ENCODE results near the gene SEPTIN7. TPM values are rescaled to one million over a fixed set of nuclear protein-coding genes. Genes with fewer than 3 reads are reported as not detected.

Gene SEPTIN7
- total RNA-seq, 1 experiment from 2014 or later: 121 TPM

GRCh38 chr7:35805876-35806275 lies 5.0 kb downstream of the SEPTIN7 start:
- CTCF ChIA-PET: no interaction called here
- Histone ChIP-seq H3K9me3 (ENCODE audit: low read length) (no peaks in the 10 kb centered on the region), H3K9me2 (replicated peaks; ENCODE audit: low read length) (no peaks in the 10 kb centered on the region), H2AFZ (ENCODE audit: low read length) (no peak overlapping the region), H3K36me3 (ENCODE audit: low read depth, low read length) (no peaks in the 10 kb centered on the region), H3K4me2 (ENCODE audit: low read length) (no peak overlapping the region), H3K27me3 (ENCODE audit: low read length) (no peaks in the 10 kb centered on the region), H4K20me1 (ENCODE audit: low read length) (peaks cover 44% of the 10 kb centered on the region), H3K4me1 (ENCODE audit: insufficient read depth, low read length) (peaks cover 23% of the 10 kb centered on the region), H3K4me3 (ENCODE audit: low read length) (no peak overlapping the region), H3K79me2 (ENCODE audit: low read length) (peaks cover 96% of the 10 kb centered on the region), H3F3A (ENCODE audit: low read length, unreplicated experiment) (no peaks in the 10 kb centered on the region), H3K9ac (ENCODE audit: low read length) (no peak overlapping the region), H3K27ac (ENCODE audit: low read length) (no peak overlapping the region)
- POLR2A ChIA-PET (ENCODE audit: unreplicated experiment): no interaction called here
- no peak for DNase-seq
- no peak for ATAC-seq
- TF ChIP-seq EZH2 (IDR thresholded peaks at IDR 0.05; ENCODE audit: low read length, unreplicated experiment): no peak
- no peak for TF ChIP-seq CTCF (conservative IDR thresholded peaks at IDR 0.05; ENCODE audit: low read depth, low read length)
- TF ChIP-seq EZH2phosphoT487 (IDR thresholded peaks at IDR 0.05; ENCODE audit: borderline replicate concordance, low read length): no peak
- BruUV-seq (replicated peaks): no TSS peak
- intact Hi-C loops (cut with micrococcal nuclease): no loop called here

GRCh38 chr7:35816514-35816913 lies 15.7 kb downstream of the SEPTIN7 start:
- TF ChIP-seq EZH2phosphoT487 (IDR thresholded peaks at IDR 0.05; ENCODE audit: borderline replicate concordance, low read length): no peak
- no peak for TF ChIP-seq CTCF (conservative IDR thresholded peaks at IDR 0.05; ENCODE audit: low read depth, low read length)
- TF ChIP-seq EZH2 (IDR thresholded peaks at IDR 0.05; ENCODE audit: low read length, unreplicated experiment): no peak
- H3K4me1 ChIP-seq (ENCODE audit: insufficient read depth, low read length): no peaks in the 10 kb centered on the region
- no peaks in the 10 kb centered on the region for H3K27me3 ChIP-seq (ENCODE audit: low read length)
- no peak overlapping the region for H3K27ac ChIP-seq (ENCODE audit: low read length)
- intact Hi-C loops (cut with micrococcal nuclease): no loop called here
- H3K9ac ChIP-seq (ENCODE audit: low read length): no peak overlapping the region
- H4K20me1 ChIP-seq (ENCODE audit: low read length): peaks cover 12% of the 10 kb centered on the region
- no TSS peak for BruUV-seq (replicated peaks)
- H3K4me2 ChIP-seq (ENCODE audit: low read length): no peak overlapping the region
- no peak overlapping the region for H2AFZ ChIP-seq (ENCODE audit: low read length)
- no peak for DNase-seq
- no peaks in the 10 kb centered on the region for H3K9me2 ChIP-seq (replicated peaks; ENCODE audit: low read length)
- peaks cover 6% of the 10 kb centered on the region; the same call in 1 of the 2 replicates for H3K36me3 ChIP-seq (ENCODE audit: low read depth, low read length)
- no peak for ATAC-seq
- ChIA-PET CTCF (no interaction called here), POLR2A (ENCODE audit: unreplicated experiment) (no interaction called here)
- 0 out of 2 replicates have a peak, but pooled peaks cover 7% of the 10 kb centered on the region for H3K9me3 ChIP-seq (ENCODE audit: low read length)
- no peaks in the 10 kb centered on the region for H3F3A ChIP-seq (ENCODE audit: low read length, unreplicated experiment)
- no peak overlapping the region for H3K4me3 ChIP-seq (ENCODE audit: low read length)
- H3K79me2 ChIP-seq (ENCODE audit: low read length): peaks cover 100% of the 10 kb centered on the region

- ChIA-PET CTCF (no interaction called here), POLR2A (ENCODE audit: unreplicated experiment) (no interaction called here)
- H3K27ac ChIP-seq (ENCODE audit: low read length): no peak overlapping the region
- no peak overlapping the region for H3K9ac ChIP-seq (ENCODE audit: low read length)
- H3K79me2 ChIP-seq (ENCODE audit: low read length): peaks cover 100% of the 10 kb centered on the region
- no peak overlapping the region for H3K4me2 ChIP-seq (ENCODE audit: low read length)
- no TSS peak for BruUV-seq (replicated peaks)
- H3K4me3 ChIP-seq (ENCODE audit: low read length): no peak overlapping the region
- 0 out of 2 replicates have a peak, but pooled peaks cover 7% of the 10 kb centered on the region for H3K9me3 ChIP-seq (ENCODE audit: low read length)
- peaks cover 12% of the 10 kb centered on the region for H4K20me1 ChIP-seq (ENCODE audit: low read length)
- DNase-seq (no peak), ATAC-seq (no peak)
- no peaks in the 10 kb centered on the region for H3F3A ChIP-seq (ENCODE audit: low read length, unreplicated experiment)
- no peaks in the 10 kb centered on the region for H3K4me1 ChIP-seq (ENCODE audit: insufficient read depth, low read length)
- intact Hi-C loops (cut with micrococcal nuclease): no loop called here
- H3K27me3 ChIP-seq (ENCODE audit: low read length): no peaks in the 10 kb centered on the region
- no peaks in the 10 kb centered on the region for H3K9me2 ChIP-seq (replicated peaks; ENCODE audit: low read length)
- TF ChIP-seq EZH2 (IDR thresholded peaks at IDR 0.05; ENCODE audit: low read length, unreplicated experiment) (no peak), CTCF (conservative IDR thresholded peaks at IDR 0.05; ENCODE audit: low read depth, low read length) (no peak), EZH2phosphoT487 (IDR thresholded peaks at IDR 0.05; ENCODE audit: borderline replicate concordance, low read length) (no peak)
- peaks cover 6% of the 10 kb centered on the region; the same call in 1 of the 2 replicates for H3K36me3 ChIP-seq (ENCODE audit: low read depth, low read length)
- H2AFZ ChIP-seq (ENCODE audit: low read length): no peak overlapping the region
Observed at GRCh38 chr7:35817181-35817580, 16.3 kb downstream of the SEPTIN7 start.

All from PC-3 (cell line).